Thyroid gland (tissue), 4 donors: ENCODE results near the gene COL11A2.

Experiments used
- CTCF ChIP-seq, 6 experiments: fragments of 200-600 bp in 3 of 6; fragments of 450-650 bp in 3 of 6; sonication (generic) in 3 of 6; IDR thresholded peaks; one replicate each; pipeline ENCODE4 v1.5.1; 2016 to 2019; ENCODE audit warnings: antibody characterized with exemption in 6 of 6, mild to moderate bottlenecking in 2 of 6, inconsistent platforms in 1 of 6, moderate library complexity in 1 of 6
- POLR2A ChIP-seq, 2 donors: fragments of 450-650 bp; IDR thresholded peaks; one replicate each; pipeline ENCODE4 v1.6.1; 2017; ENCODE audit warnings: antibody characterized with exemption in 2 of 2, mild to moderate bottlenecking in 2 of 2, moderate library complexity in 1 of 2

GRCh38 chr6:33189625-33190448 lies 2.4 kb downstream of the COL11A2 start:
- TF ChIP-seq POLR2A (IDR thresholded peaks at IDR 0.05), result no peak
- TF ChIP-seq CTCF (IDR thresholded peaks at IDR 0.05), result no peak
